Measurements from ENCODE around the gene NSD1. TPM values are rescaled to one million over a fixed set of nuclear protein-coding genes. Genes with fewer than 3 reads are reported as not detected.
"Not testable (repeated sequence)": the region's sequence is repeated elsewhere in the genome, so short reads cannot be mapped to it uniquely, and the experiment has no call there.

Gene NSD1
- total RNA-seq, 1 donor from 2014 or later: 178 TPM

DNA sequence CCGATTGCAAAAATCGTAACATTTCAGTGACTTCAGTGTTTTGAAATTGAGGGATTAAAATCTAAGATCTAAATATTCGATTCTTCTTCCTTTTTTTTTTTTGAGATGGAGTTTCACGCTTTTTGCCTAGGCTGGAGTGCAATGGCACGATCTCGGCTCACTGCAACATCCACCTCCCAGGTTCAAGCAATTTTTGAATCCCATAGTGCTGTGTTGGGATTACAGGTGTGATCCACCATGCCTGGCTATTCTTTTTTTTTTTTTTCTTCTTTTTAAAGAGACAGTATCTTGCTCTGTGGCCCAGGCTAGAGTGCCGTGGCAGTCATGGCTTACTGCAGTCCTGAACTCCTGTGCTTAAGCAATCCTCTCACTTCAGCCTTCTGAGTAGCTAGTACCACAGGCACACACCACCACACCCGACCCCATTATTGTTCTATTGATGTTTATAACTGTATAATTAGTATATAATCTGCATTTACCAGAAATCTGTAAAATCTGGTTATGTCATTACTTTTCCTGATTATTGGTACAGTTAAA is 42.7 kb downstream of the NSD1 start:
- no peaks in the 10 kb centered on the region for H3K27me3 Mint-ChIP-seq
- no peak overlapping the region for H3K4me3 Mint-ChIP-seq (ENCODE audit: low read depth)
- TF ChIP-seq, protein P1, sequence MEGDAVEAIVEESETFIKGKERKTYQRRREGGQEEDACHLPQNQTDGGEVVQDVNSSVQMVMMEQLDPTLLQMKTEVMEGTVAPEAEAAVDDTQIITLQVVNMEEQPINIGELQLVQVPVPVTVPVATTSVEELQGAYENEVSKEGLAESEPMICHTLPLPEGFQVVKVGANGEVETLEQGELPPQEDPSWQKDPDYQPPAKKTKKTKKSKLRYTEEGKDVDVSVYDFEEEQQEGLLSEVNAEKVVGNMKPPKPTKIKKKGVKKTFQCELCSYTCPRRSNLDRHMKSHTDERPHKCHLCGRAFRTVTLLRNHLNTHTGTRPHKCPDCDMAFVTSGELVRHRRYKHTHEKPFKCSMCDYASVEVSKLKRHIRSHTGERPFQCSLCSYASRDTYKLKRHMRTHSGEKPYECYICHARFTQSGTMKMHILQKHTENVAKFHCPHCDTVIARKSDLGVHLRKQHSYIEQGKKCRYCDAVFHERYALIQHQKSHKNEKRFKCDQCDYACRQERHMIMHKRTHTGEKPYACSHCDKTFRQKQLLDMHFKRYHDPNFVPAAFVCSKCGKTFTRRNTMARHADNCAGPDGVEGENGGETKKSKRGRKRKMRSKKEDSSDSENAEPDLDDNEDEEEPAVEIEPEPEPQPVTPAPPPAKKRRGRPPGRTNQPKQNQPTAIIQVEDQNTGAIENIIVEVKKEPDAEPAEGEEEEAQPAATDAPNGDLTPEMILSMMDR (IDR thresholded peaks at IDR 0.05; ENCODE audit: unreplicated experiment): no peak
- H3K27ac Mint-ChIP-seq: peak overlapping the region; percentile 69
- H3K4me1 Mint-ChIP-seq (ENCODE audit: low read depth): peaks cover 13% of the 10 kb centered on the region
- H3K9me3 Mint-ChIP-seq (ENCODE audit: low read depth): no peaks in the 10 kb centered on the region
- peaks cover 11% of the 10 kb centered on the region for H3K36me3 Mint-ChIP-seq (ENCODE audit: insufficient read depth)
- no peak for DNase-seq (ENCODE audit: low spot score, unreplicated experiment)

DNA sequence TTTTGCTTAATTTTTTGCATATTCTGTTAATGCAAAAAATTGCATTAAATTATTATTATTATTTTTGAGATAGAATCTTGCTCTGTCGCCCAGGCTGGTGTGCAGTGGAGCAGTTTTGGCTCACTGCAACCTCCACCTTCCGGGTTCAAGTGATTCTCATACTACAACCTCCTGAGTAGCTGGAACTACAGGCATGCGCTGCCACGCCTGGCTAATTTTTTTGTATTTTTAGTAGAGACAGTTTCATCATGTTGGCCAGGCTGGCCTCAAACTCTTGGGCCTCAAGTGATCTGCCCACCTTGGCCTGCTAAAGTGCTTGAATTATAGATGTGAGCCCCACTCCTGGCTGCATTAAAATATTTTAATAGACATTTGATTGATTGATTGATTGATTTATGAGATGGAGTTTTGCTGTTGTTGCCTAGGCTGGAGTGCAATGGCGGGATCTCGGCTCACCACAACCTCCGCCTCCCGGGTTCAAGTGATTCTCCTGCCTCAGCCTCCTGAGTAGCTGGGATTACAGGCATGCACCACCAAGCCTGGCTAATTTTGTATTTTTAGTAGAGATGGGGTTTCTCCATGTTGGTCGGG is 44.4 kb downstream of the NSD1 start:
- not testable (repeated sequence) for H3K36me3 Mint-ChIP-seq (ENCODE audit: insufficient read depth); H3K4me3 Mint-ChIP-seq (ENCODE audit: low read depth); H3K9me3 Mint-ChIP-seq (ENCODE audit: low read depth); H3K27ac Mint-ChIP-seq; H3K27me3 Mint-ChIP-seq; DNase-seq (ENCODE audit: low spot score, unreplicated experiment)
- H3K4me1 Mint-ChIP-seq (ENCODE audit: low read depth): peaks cover 13% of the 10 kb centered on the region

DNA sequence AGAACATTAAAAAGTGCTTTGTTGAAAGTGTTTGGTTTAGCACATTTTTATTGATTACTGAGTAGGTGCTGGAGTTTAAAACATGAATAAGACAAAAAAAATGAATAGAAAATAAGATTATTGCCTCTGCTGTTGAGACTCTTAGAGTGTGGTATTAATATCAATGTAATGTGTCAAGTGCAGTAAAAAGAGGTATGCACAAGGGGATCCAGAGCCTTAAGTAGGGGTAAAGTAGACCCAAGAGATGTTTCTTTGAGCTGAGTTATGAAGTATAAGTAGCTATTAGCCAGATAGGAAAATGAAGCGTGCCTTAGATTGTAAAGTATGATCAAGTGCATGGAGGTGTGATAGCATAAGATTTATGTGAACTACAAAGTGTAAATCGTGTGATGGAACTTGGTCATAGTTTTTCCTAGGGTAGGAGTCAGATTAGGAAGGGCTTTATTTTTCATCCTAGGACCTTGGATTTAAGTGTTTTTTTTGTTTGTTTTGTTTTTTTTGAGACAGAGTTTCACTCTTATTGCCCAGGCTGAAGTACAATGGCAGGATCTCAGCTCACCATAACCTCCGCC is 45.2 kb downstream of the NSD1 start:
- DNase-seq (ENCODE audit: low spot score, unreplicated experiment): no peak
- TF ChIP-seq, protein P1 (IDR thresholded peaks at IDR 0.05; ENCODE audit: unreplicated experiment): no peak
- Mint-ChIP-seq H3K4me1 (ENCODE audit: low read depth) (peaks cover 13% of the 10 kb centered on the region), H3K4me3 (ENCODE audit: low read depth) (no peak overlapping the region), H3K36me3 (ENCODE audit: insufficient read depth) (peaks cover 5% of the 10 kb centered on the region), H3K9me3 (ENCODE audit: low read depth) (no peaks in the 10 kb centered on the region), H3K27me3 (no peaks in the 10 kb centered on the region), H3K27ac (peak overlapping the region; percentile 1)

DNA sequence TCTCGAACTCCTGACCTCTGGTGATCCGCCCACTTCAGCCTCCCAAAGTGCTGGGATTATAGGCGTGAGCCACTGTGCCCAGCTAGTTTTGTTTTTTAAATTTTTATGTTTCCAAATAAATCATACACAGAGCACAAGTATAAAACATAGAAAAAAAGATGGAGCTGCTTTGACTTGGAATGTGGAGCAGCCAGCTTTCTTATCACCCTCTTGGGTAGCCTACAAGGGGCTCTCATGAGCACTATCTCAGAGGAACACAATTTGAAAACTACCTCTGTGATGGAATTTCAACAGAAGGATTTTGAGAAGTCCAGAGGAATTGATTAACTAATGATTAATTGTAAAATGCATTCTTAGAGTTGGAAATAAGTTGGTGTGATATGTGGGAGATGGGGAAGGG is 45.9 kb downstream of the NSD1 start:
- H3K4me3 Mint-ChIP-seq (ENCODE audit: low read depth): no peak overlapping the region
- peak overlapping the region; percentile 71 for H3K27ac Mint-ChIP-seq
- no peaks in the 10 kb centered on the region for H3K27me3 Mint-ChIP-seq
- TF ChIP-seq, protein P1 (IDR thresholded peaks at IDR 0.05; ENCODE audit: unreplicated experiment): no peak
- peaks cover 6% of the 10 kb centered on the region for H3K36me3 Mint-ChIP-seq (ENCODE audit: insufficient read depth)
- H3K4me1 Mint-ChIP-seq (ENCODE audit: low read depth): peaks cover 13% of the 10 kb centered on the region
- no peaks in the 10 kb centered on the region for H3K9me3 Mint-ChIP-seq (ENCODE audit: low read depth)
- no peak for DNase-seq (ENCODE audit: low spot score, unreplicated experiment)

DNA sequence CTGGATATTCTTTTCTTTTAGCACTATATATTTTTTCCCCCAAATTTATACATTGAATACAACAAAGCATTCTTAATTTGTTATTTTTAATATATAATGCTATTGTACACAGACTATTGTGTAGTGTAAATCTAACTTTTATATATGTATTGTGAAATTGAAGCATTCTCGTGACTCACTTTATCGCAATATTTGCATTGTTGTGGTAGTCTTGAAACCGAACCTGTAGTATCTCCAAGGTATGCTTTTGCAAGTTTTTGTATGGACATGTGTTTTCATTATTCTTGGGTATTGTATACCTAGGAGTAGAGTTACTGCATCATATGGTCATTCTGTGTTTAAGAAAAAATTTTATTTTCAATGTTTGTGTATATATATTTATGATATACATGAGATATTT is 49.6 kb downstream of the NSD1 start:
- Mint-ChIP-seq H3K36me3 (ENCODE audit: insufficient read depth) (peaks cover 7% of the 10 kb centered on the region), H3K27me3 (no peaks in the 10 kb centered on the region), H3K4me1 (ENCODE audit: low read depth) (peaks cover 12% of the 10 kb centered on the region), H3K9me3 (ENCODE audit: low read depth) (no peaks in the 10 kb centered on the region), H3K27ac (no peak overlapping the region), H3K4me3 (ENCODE audit: low read depth) (no peak overlapping the region)
- no peak for DNase-seq (ENCODE audit: low spot score, unreplicated experiment)
- TF ChIP-seq, protein P1 (IDR thresholded peaks at IDR 0.05; ENCODE audit: unreplicated experiment): no peak

All from progenitor cell of endocrine pancreas (in vitro differentiated cells).